GM12874 (cell line): ENCODE measurements around the gene SLC45A2.

ENCODE experiments used
- TF ChIP-seq, protein P1 (sequence below): IDR thresholded peaks from 2 replicates; pipeline ENCODE4 v1.5.1; 2011; ENCODE audit warnings: low read depth, mild to moderate bottlenecking, control low read depth, low read length, moderate library complexity; ENCODE audit not compliant: insufficient read depth

Gene SLC45A2

GRCh38 chr5:33978306-33978705, 6.2 kb downstream of the SLC45A2 start:
- TF ChIP-seq, protein P1, sequence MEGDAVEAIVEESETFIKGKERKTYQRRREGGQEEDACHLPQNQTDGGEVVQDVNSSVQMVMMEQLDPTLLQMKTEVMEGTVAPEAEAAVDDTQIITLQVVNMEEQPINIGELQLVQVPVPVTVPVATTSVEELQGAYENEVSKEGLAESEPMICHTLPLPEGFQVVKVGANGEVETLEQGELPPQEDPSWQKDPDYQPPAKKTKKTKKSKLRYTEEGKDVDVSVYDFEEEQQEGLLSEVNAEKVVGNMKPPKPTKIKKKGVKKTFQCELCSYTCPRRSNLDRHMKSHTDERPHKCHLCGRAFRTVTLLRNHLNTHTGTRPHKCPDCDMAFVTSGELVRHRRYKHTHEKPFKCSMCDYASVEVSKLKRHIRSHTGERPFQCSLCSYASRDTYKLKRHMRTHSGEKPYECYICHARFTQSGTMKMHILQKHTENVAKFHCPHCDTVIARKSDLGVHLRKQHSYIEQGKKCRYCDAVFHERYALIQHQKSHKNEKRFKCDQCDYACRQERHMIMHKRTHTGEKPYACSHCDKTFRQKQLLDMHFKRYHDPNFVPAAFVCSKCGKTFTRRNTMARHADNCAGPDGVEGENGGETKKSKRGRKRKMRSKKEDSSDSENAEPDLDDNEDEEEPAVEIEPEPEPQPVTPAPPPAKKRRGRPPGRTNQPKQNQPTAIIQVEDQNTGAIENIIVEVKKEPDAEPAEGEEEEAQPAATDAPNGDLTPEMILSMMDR, result no peak

DNA sequence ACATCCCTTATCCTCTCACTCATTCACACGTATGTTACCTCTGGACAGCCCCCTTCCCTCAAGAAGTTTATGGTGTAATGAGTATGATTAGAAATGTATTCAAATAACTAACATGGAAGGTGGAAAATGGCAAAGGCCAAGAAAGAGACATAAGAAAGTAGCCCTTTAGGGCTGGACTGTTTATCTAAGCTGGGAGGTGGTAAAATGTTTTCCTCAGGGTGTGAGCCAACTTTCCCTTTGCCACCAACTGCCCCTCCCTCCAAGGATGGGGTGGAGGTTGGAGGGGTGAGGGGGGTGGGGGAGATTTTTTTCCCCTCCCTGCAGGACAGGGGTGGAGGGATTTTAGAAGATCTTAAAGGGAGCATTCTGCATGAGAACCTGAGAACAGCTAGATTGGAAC, 8.2 kb downstream of the SLC45A2 start:
- TF ChIP-seq, protein P1, result no peak

- TF ChIP-seq, protein P1, result no peak
These were observed 8.6 kb downstream of the SLC45A2 start for GRCh38 chr5:33975852-33976251.

DNA sequence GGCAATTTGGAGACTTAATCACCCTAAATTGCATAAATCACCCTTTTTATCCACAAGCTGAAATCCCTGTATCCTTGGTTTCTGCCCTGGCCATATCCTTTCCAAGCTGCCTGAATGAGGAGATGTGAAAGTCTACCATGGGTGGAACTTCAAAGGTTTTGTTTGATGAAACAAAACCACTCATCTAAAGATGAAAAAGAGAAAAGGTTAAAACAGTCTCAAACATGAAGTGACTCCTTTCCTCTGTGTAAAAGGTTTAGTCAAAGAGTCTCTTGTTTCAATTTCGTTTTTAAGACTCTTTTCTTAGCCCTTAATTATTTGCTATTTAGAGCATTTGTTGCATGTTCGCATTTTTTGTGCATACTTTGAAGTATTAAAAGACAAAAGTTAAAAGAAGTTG, 11.2 kb downstream of the SLC45A2 start:
- TF ChIP-seq, protein P1, result no peak

DNA sequence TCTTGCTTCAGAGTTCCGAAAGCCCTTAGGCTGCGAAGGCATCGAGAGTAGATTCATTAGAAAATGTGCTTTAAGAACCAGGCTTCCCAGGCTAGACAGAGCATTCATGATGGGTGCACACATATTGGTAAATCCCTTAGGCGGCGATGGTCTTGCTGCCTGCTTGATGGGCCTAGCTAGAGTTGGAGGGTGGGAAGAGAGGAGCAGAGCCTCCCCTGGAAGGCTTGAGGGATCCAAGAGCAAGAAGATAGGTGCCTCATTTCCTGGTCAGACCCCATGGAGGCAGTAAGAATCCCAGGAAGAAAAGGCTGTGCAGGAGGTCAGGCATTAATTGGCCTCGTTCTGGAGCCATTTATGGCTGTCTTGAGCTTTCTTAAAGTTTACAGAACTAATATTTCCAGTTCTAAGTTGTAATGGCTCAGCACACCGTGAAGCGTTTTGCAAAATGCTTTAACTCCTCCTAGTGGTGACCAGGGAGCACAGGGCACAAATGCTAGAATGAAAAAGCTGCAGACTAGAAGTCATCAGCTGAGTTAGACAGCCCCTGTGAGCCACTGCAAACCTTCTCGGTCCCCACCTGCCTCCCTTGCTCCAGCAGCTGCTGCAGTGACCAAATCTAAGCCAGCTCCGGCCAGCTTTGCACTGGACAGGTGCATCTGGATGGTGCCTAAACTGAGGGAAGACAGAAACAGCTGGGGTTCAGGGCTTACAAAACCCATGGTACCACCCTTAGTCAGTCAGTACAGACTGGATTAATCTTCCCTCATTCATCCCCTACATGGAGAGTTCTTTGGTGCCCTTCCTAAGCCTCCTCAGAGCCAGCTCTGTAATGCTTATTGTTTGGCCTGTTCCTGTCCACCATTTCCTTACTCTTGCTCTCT, 14.7 kb downstream of the SLC45A2 start:
- TF ChIP-seq, protein P1, result peak; percentile 78

DNA sequence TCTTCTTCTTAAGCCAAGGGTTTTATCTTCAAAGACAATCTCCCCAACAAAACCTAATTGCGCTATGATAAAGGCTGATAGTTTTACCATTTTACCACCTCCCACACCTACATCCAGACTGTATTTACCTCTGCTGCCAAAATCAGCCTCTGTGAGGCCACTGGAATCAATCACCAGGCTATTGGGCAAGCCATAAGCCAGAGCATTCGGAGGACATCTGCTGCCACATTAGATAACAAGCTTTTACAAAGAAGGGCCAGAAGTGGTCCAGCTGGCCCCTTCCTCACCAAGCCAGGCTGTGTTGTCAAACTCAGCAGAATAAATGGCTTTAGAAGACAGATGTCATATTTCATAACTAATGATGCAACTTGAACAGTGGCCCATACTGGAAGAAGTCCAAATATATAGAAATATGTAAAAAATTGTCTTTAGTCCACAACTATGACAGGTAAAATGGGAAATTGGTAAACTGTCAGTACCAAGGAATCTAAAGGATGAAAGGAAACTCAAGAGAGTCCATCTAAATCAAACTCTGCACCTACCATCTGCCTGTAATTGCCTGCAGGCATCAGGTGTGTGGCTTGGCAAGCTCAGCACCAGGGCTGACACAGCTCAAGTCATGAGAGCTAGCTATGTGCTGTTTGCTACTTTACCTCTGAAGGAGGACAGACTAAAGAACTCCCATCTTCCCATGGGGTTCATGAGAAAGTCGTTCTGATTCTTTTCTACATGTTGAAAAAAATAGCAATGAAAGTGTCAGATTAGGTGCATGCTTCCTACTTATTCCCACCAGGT, 16.1 kb downstream of the SLC45A2 start:
- TF ChIP-seq, protein P1, result no peak

DNA sequence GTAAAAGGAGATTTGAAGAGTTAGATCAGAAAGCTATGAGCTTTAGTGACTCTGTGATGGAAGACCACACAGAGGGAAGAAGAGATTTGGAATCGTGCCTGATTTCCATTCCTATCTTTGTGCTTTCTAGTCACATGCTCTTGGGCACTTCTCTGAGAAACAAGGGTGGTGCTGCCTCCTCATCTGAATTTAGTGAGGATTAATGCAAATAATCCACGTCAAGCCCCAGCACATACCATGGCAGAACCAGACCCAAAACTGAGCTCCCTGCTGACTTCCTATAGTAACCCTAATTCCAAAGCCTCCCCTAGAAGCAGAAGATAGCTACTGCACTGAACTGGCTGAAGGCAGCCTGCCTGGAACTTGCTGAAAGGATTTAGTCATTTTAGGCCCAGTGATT, 17.7 kb downstream of the SLC45A2 start:
- TF ChIP-seq, protein P1, result no peak
